Measurements from ENCODE around the gene GNA12. TPM values are rescaled to one million over a fixed set of nuclear protein-coding genes. Genes with fewer than 3 reads are reported as not detected.

The GNA12 gene
- total and polyA plus RNA-seq, 10 of the 15 experiments (the other 5 are each of a cell fraction or from before 2014, with no cell fraction given), result 1.9 to 51.8 (median 12.6) TPM

GRCh38 chr7:2687338-2687869 is 156.7 kb downstream of the GNA12 start:
- Histone ChIP-seq H3K4me2 (ENCODE audit: control insufficient read depth, insufficient read depth) (peak overlapping the region; percentile 99; the same call in 1 of the 2 replicates), H3K27me3 (replicated peaks in 1 of 2; ENCODE audit: control insufficient read depth in 2 of 2, insufficient read depth in 2 of 2, low read length in 1 of 2) (peaks cover 3 to 7% of the 10 kb centered on the region in 2 experiments; a peak in 3 of 4 replicates), H3K4me1 (ENCODE audit: control insufficient read depth, insufficient read depth, low read length) (peaks cover 27% of the 10 kb centered on the region), H2AFZ (ENCODE audit: control insufficient read depth, low read depth, low read length) (no peak overlapping the region), H3K27ac (ENCODE audit: control insufficient read depth, insufficient read depth) (no peak overlapping the region), H3K9ac (ENCODE audit: control insufficient read depth, insufficient read depth, low read length) (no peak overlapping the region), H3K9me3 (replicated peaks; ENCODE audit: control insufficient read depth, insufficient read depth, low read length) (no peaks in the 10 kb centered on the region), H3K36me3 (ENCODE audit: control insufficient read depth in 2 of 2, insufficient read depth in 2 of 2, low read length in 1 of 2) (no peaks in the 10 kb centered on the region), H4K20me1 (ENCODE audit: control insufficient read depth, insufficient read depth) (no peaks in the 10 kb centered on the region; the same call in 1 of the 2 replicates), H3K4me3 (no peak overlapping the region), H3K79me2 (ENCODE audit: control insufficient read depth, insufficient read depth, low read length) (no peaks in the 10 kb centered on the region)
- FAIRE-seq (no peak), ATAC-seq (no peak), DNase-seq (ENCODE audit: low read depth, low spot score) (no peak)
- in situ Hi-C loops (cut with MboI), result no loop called here
- no peak for TF ChIP-seq YBX1 (IDR thresholded peaks at IDR 0.05)
- no peak for TF ChIP-seq ZBED1 (IDR thresholded peaks at IDR 0.05; ENCODE audit: borderline replicate concordance)
- TF ChIP-seq RELA (IDR thresholded peaks at IDR 0.05; ENCODE audit: borderline replicate concordance, partially characterized antibody), result no peak
- TF ChIP-seq IKZF1 (conservative IDR thresholded peaks at IDR 0.05), result no peak
- no peak for TF ChIP-seq CBX5 (IDR thresholded peaks at IDR 0.05; ENCODE audit: low read depth)
- no peak for TF ChIP-seq CBX3 (IDR thresholded peaks at IDR 0.05; ENCODE audit: borderline replicate concordance, low read depth)
- TF ChIP-seq, protein P1, sequence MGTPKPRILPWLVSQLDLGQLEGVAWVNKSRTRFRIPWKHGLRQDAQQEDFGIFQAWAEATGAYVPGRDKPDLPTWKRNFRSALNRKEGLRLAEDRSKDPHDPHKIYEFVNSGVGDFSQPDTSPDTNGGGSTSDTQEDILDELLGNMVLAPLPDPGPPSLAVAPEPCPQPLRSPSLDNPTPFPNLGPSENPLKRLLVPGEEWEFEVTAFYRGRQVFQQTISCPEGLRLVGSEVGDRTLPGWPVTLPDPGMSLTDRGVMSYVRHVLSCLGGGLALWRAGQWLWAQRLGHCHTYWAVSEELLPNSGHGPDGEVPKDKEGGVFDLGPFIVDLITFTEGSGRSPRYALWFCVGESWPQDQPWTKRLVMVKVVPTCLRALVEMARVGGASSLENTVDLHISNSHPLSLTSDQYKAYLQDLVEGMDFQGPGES (IDR thresholded peaks at IDR 0.05), result no peak
- no peak for TF ChIP-seq IRF4 (IDR thresholded peaks at IDR 0.05; ENCODE audit: low read depth, low read length)
- no peak for TF ChIP-seq STAT1 (conservative IDR thresholded peaks at IDR 0.05)
- TF ChIP-seq MTA3 (IDR thresholded peaks at IDR 0.05; ENCODE audit: borderline replicate concordance, low read length), result no peak
- TF ChIP-seq STAT3 (IDR thresholded peaks at IDR 0.05; ENCODE audit: low read depth, low read length), result no peak
- no peak for TF ChIP-seq HCFC1 (IDR thresholded peaks at IDR 0.05; ENCODE audit: low read length)
- no peak for TF ChIP-seq RAD51 (IDR thresholded peaks at IDR 0.05)
- TF ChIP-seq GABPA (IDR thresholded peaks at IDR 0.05; ENCODE audit: low read depth), result no peak
- no peak for TF ChIP-seq GATAD2B (conservative IDR thresholded peaks at IDR 0.05; ENCODE audit: low read depth)
- no peak for TF ChIP-seq TARDBP (IDR thresholded peaks at IDR 0.05; ENCODE audit: borderline replicate concordance)
- ChIA-PET SMC1A (ENCODE audit: uncharacterized antibody, unreplicated experiment) (interaction anchor here (5.8 kb wide), 2 partner anchors 11 to 23 kb away, joined by 41 to 49 read pairs; no protein-coding TSS in a partner anchor), POLR2A (interaction anchor here (2.8 kb wide), 1 partner anchor 22 kb away, joined by 17 read pairs; no protein-coding TSS in a partner anchor), CTCF (interaction anchor here (3.2 kb wide), 1 partner anchor 22 kb away, joined by 17 read pairs; no protein-coding TSS in a partner anchor), RAD21 (ENCODE audit: unreplicated experiment) (interaction anchor here (2.8 kb wide), 1 partner anchor 22 kb away, joined by 6 read pairs; no protein-coding TSS in a partner anchor)
- 47% methylated on average over 17 of the region's 17 CpGs for WGBS (ENCODE audit: insufficient coverage, insufficient replicate concordance, low lambda C conversion rate, missing lambda C conversion rate)
- intact Hi-C loops (cut with micrococcal nuclease; ENCODE audit: unreplicated experiment), result no loop called here
- no TSS peak for BruUV-seq (replicated peaks)
